Adrenal gland (tissue), 12 donors: ENCODE results near the gene LRRC28. TPM values are rescaled to one million over a fixed set of nuclear protein-coding genes. Genes with fewer than 3 reads are reported as not detected.

Experiments
- DNase-seq, 7 donors: peaks; one replicate each; pipeline ENCODE4 v3.0.0-alpha.2; 2019 to 2020
- H3K27ac ChIP-seq, 5 donors: fragments of 200-600 bp; sonication (generic) in 4 of 5; 1 replicate in 3 of 5; 2 replicates in 2 of 5; pipeline versions ENCODE4 v1.5.1 to v1.8.0; 2016 to 2020; ENCODE audit warnings: mild to moderate bottlenecking in 1 of 5
- H3K27me3 ChIP-seq: fragments of 200-600 bp; 2 replicates; pipeline ENCODE4 v1.8.0; 2021
- H3K36me3 ChIP-seq, 2 donors: fragments of 200-600 bp; replicated peaks in 1 of 2; 1 replicate in 1 of 2; 2 replicates in 1 of 2; pipeline versions ENCODE4 v1.5.1 to v1.8.0; 2018 to 2022
- H3K4me1 ChIP-seq, 2 donors: fragments of 200-600 bp; replicated peaks in 1 of 2; 1 replicate in 1 of 2; 2 replicates in 1 of 2; pipeline versions ENCODE4 v1.5.1 to v1.8.0; 2018 to 2021
- H3K4me3 ChIP-seq, 4 donors: fragments of 200-600 bp; sonication (generic) in 3 of 4; one replicate each; pipeline ENCODE4 v1.5.1; 2016 to 2018
- H3K9me3 ChIP-seq, 3 donors: fragments of 200-600 bp; sonication (generic) in 1 of 3; replicated peaks in 1 of 3; 1 replicate in 2 of 3; 2 replicates in 1 of 3; pipeline versions ENCODE4 v1.5.1 to v1.8.0; 2016 to 2021
- CTCF ChIP-seq, 6 experiments: fragments of 450-650 bp in 4 of 6; fragments of 200-600 bp in 2 of 6; sonication (generic) in 1 of 6; IDR thresholded peaks; 1 replicate in 5 of 6; 2 replicates in 1 of 6; pipeline versions ENCODE4 v1.5.1 to v1.8.0; 2016 to 2021; ENCODE audit warnings: antibody characterized with exemption in 6 of 6, mild to moderate bottlenecking in 2 of 6, moderate library complexity in 1 of 6
- POLR2A ChIP-seq, 2 donors: fragments of 450-650 bp; IDR thresholded peaks; one replicate each; pipeline ENCODE4 v1.6.1; 2017; ENCODE audit warnings: antibody characterized with exemption in 2 of 2, mild to moderate bottlenecking in 2 of 2, moderate library complexity in 1 of 2
- WGBS, 4 donors: extraction: QIAGEN DNeasy Blood & Tissue Kit in 2 of 4; methylation state at CpG; one replicate each; pipeline versions ENCODE4 v1.1.5 to v1.1.7; 2013 to 2017; 5-methylcytosine and 5-hydroxymethylcytosine counted together
- intact Hi-C, 2 donors: fragments of 100-400 bp; cut with DNase I; formaldehyde crosslinking; loops; one replicate each; pipeline versions ENCODE4 v1.14.1 to v1.15.0; 2022 to 2023
- polyA plus RNA-seq, 3 donors: library from polyadenylated mRNA; stranded (reverse); fragments of 200-250 nt in 2 of 3; fragments of 350-450 nt in 1 of 3; fragmentation: Illumina TruSeq in 1 of 3; extraction: RNeasy Lipid Tissue Mini Kit (QIAGEN cat#74804) in 1 of 3; gene quantifications; one replicate each; pipeline ENCODE4 v1.2.3, GENCODE V29; 2013 to 2014
- total RNA-seq, 9 donors: library from RNA; depleted of rRNA in 4 of 9; stranded (reverse); fragments of >200 nt in 4 of 9; fragments of 120-200 nt in 1 of 9; fragmentation: NEBNext Ultra II Directional in 1 of 9; extraction: Animal tissue kit (Norgen Biotek cat#: 25700) in 1 of 9; gene quantifications; one replicate each; pipeline versions ENCODE4 v1.1.0 to v1.2.4, GENCODE V29; 2013 to 2023
- donor health status: healthy with polysubstance abuse.
- donor health status: Bipolar disorder and iron deficiency.
- donor health status: DM: yes; HTN: yes; CAD: no.
- donor health status: DM: no; HTN: no; CAD: no.
- donor health status: DM: no; HTN: no; CAD: no.
- donor health status: DM: yes; HTN: yes; CAD: no.

LRRC28 gene
- total and polyA plus RNA-seq, 12 donors, result 4.4 to 49.8 (median 22.0) TPM

- H3K9me3 ChIP-seq, result no peaks in the 10 kb centered on the region
- peaks cover 0 to 24% of the 10 kb centered on the region in 2 donors for H3K4me1 ChIP-seq
- no peak overlapping the region for H3K4me3 ChIP-seq
- peak overlapping the region in 1 of 5 donors; percentile 15 for H3K27ac ChIP-seq
- DNase-seq, result peak in 4 of 7 donors; percentile 12 to 41 (median 16)
- no peak for TF ChIP-seq CTCF (IDR thresholded peaks at IDR 0.05)
- TF ChIP-seq POLR2A (IDR thresholded peaks at IDR 0.05), result no peak
- no peaks in the 10 kb centered on the region for H3K36me3 ChIP-seq
- WGBS, 4 donors, result 80 to 89% (median 84%) methylated on average over 22 to 23 of the region's 23 CpGs
- intact Hi-C loops, result no loop called here
- peaks cover 11% of the 10 kb centered on the region for H3K27me3 ChIP-seq
Measured at GRCh38 chr15:99437315-99438223, 186.3 kb downstream of the LRRC28 start.

GRCh38 chr15:99438224-99438585 is 186.9 kb downstream of the LRRC28 start:
- H3K9me3 ChIP-seq, result no peaks in the 10 kb centered on the region
- no peak overlapping the region for H3K4me3 ChIP-seq
- H3K4me1 ChIP-seq, result peaks cover 0 to 27% of the 10 kb centered on the region in 2 donors
- peak overlapping the region in 3 of 5 donors; percentile 15 to 49 (median 41) for H3K27ac ChIP-seq
- no peak for TF ChIP-seq POLR2A (IDR thresholded peaks at IDR 0.05)
- no peak for TF ChIP-seq CTCF (IDR thresholded peaks at IDR 0.05)
- intact Hi-C loops, result no loop called here
- H3K27me3 ChIP-seq, result peaks cover 11% of the 10 kb centered on the region
- no peaks in the 10 kb centered on the region for H3K36me3 ChIP-seq
- WGBS, 4 donors, result 88 to 92% (median 89%) methylated on average over 7 to 11 of the region's 11 CpGs
- peak in 1 of 7 donors; percentile 28 for DNase-seq

GRCh38 chr15:99438691-99439523 is 187.6 kb downstream of the LRRC28 start:
- no peaks in the 10 kb centered on the region for H3K9me3 ChIP-seq
- DNase-seq, result peak in 4 of 7 donors; percentile 9 to 67 (median 27)
- 74 to 78% (median 76%) methylated on average over 24 of the region's 24 CpGs for WGBS, 4 donors
- TF ChIP-seq POLR2A (IDR thresholded peaks at IDR 0.05) (no peak), CTCF (IDR thresholded peaks at IDR 0.05) (no peak)
- peaks cover 11% of the 10 kb centered on the region for H3K27me3 ChIP-seq
- no peak overlapping the region for H3K4me3 ChIP-seq
- peaks cover 0 to 27% of the 10 kb centered on the region in 2 donors for H3K4me1 ChIP-seq
- H3K36me3 ChIP-seq, result no peaks in the 10 kb centered on the region
- H3K27ac ChIP-seq, result peak overlapping the region in 3 of 5 donors; percentile 15 to 49 (median 41)
- intact Hi-C loops, result no loop called here

GRCh38 chr15:99439524-99439835 is 188.2 kb downstream of the LRRC28 start:
- Histone ChIP-seq H3K27ac (no peak overlapping the region), H3K4me1 (peaks cover 0 to 27% of the 10 kb centered on the region in 2 donors), H3K4me3 (no peak overlapping the region), H3K27me3 (peaks cover 9% of the 10 kb centered on the region), H3K36me3 (no peaks in the 10 kb centered on the region), H3K9me3 (no peaks in the 10 kb centered on the region)
- intact Hi-C loops, result no loop called here
- TF ChIP-seq POLR2A (IDR thresholded peaks at IDR 0.05) (no peak), CTCF (IDR thresholded peaks at IDR 0.05) (no peak)
- 89 to 97% (median 96%) methylated on average over 9 of the region's 9 CpGs for WGBS, 4 donors
- DNase-seq, result peak in 3 of 7 donors; percentile 12 to 35 (median 13)
